SW480 (cell line): Measurements from ENCODE around the gene SHOC2.

ENCODE experiments used
- DNase-seq: peaks from one replicate; pipeline ENCODE4 v3.0.0-alpha.2; 2016; ENCODE audit warnings: low spot score

The SHOC2 gene

DNA sequence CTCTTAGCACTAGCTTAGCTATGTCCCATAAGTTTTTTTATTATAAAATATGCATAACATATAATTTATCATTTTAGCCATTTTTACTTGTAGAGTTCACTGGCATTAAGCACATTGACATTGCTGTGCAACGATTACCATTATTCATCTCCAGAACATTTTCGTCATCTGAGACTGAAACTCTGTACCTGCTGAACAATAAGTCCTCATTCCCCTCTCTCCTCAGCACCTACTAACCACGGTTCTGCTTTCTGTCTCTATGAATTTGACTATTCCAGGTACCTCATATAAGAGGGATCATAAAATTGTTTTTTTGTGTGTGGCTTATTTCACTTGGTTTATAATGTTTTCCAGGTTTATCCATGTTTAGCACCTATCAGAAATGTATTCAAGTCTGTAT, 64.1 kb downstream of the SHOC2 start:
- no peak for DNase-seq

DNA sequence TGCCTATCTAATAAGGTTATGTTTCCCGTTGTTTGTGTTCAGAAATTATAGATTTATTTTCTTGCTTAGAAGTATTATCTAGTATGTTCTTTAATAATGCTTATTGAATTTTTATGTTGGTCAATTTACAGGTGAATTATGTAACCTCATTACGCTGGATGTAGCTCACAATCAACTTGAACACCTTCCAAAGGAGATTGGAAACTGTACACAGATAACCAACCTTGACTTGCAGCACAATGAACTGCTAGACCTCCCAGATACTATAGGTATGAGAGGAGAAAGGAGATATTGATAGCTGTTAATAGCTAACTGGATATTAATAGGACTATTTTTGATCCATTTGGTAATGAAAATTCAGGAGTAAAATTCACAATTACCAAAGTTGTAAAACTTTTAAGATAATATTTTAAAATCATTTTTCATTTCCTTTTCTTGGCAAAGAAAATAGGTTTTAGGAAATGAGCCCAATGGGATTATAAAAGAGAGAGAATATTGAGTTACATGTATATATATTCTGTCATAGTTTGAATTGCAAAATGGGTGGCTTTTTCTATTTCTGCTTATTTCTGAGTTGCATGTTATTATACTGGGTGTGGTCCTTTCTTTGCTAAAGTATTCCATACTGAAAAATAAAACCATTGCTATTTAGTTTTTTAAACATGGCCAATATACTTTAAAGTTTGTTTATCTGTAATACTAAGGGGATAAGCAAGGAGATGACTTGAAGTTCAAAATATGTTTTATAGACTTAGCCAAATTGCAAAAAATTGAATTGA, 66.3 kb downstream of the SHOC2 start:
- DNase-seq = no peak

DNA sequence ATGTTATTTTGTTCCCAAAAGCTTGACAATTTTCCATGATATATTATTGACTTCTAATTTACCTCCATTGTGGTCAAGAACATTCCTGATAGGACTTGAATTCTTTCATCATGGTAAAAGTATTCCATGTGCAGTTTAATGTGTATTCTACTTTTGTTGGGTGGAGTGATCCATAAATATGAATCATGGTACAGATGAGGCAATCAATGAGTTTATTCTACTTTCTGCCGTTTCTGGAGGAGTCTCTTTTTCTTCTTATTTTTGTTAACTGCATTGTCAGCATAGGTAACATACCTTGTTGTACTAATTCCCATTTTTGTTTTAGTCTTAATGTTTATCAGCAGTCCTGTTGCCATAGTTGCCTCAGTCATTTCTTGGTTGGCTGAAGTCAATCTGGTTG, 69.6 kb downstream of the SHOC2 start:
- DNase-seq = no peak

DNA sequence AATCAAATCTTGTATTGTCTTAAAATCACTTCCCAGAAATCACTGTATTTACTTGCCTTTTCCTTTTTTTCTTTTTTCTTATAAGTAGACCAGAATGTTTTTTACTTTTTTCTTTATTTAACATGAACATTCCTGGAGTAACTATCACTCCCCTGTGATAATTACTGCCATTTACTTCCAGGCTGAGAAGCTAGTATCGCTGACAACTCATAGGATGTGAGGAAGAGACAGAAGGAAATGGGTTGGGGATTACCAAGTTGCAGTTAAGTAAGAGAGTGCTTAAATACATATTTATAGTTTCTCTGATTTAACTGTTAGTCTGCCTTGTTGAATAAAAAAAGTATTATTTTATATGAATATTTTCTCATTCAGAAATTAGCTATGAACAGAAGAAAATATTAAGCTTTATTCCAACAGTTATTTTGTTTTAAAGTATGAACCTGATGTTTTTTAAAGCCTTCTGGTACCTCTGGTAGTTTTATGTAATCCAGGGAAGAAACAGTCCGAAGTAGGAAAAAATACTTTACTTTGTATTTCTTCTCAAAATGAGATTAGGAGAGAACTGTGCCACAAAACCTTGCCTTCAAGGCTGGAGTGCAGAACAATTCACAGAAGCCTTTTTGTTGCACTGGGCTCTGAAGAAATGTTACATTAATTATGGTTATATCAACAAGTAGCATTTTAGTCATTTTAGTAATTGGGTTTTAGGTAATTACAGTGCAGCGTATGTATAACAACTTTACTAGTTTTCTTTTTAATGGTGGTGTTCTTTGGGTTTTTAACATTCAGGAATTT, 72.8 kb downstream of the SHOC2 start:
- no peak for DNase-seq

DNA sequence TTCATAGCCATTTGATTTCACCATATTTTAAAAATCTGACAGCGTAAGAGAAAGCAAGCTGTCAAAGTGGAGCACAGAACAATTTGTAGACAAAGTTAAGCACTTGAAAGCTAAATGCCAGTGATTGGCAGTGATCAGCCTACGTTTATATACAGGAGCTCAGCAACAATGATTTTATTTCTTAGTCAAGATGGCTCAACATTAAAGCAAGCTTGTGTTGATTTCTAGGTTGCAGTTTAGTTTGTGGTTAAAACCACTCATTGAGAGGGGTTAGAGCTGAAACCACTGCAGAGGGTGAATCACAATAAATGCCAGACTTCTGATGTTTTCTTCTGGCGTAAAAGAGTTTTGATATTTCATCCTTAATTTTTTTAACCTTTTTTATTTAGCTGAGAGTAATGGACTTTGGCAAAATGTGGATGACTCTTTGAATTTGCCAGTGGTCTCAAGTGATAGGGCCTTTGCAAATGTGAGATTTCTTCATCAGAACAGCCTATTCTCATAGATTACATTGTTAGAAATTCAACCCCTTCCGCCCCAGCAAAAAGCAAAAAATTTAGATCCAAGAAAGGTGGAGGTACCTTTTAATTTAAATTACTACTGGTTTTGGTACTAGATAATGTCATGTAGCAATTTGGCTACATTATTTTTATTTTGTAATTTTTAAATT, 73.8 kb downstream of the SHOC2 start:
- peak; percentile 41 for DNase-seq

DNA sequence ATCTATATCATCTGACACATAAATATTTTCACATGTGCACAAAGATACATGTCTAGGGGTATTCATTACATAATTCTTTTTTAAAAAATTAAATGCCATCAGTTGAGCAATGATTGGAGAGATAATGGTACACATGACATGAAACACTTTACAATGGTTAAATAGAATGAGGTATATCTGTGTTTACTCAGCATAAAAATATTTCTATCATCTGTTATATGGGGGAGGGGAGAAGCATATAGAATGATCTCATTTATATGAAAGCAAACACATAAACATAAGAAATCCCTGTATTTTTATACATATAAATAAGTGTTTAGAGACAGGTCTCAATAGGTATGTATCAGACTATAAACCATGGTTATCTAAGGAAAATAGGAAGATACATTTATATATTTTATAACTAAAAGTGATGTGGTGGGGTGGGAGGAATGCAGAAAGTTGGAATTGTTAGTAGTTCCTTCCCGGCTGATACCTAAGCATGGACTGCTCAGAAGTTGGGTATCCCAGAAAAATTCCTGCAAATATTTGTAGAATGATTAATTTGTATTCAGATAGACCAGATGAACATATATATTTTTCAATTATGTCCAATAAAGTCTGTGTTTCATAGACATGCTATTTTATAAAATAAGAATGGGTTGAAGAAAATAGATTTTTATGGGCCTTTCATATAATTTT, 75.1 kb downstream of the SHOC2 start:
- DNase-seq = no peak

DNA sequence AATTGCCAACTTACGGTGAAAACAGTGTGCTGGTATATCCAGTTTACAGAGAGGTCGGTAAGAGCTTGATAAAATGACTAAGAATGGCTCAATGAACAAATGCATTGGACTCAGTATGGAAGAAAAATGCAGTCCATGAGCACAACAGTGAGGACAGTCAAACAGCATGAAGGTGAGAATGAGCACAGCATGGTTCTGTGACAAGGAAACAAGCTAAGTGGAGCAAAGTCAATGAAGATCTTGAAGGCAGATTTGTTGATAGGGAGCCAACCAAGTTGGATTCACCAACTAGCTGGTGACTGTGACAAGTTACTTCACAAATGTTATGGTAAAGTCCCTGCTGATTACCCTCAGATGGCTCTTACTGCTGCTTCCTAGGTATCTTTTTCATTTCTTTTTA, 75.9 kb downstream of the SHOC2 start:
- no peak for DNase-seq

DNA sequence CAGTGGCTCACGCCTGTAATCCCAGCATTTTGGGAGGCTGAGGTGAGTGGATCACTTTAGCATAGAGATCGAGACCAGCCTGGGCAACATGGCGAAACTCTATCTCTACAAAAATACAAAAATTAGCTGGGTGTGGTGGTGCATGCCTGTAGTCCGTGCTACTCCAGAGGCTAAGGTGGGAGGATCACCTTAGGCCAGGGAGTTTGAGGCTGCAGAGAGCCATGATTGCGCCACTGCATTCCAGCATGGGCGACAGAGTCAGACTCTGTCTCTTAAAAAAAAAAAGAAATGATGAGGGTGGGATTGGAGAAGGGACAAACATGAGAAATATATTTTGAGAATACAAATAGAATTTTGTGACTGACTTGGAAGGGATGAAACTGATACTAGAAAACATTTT, 76.9 kb downstream of the SHOC2 start:
- no peak for DNase-seq

DNA sequence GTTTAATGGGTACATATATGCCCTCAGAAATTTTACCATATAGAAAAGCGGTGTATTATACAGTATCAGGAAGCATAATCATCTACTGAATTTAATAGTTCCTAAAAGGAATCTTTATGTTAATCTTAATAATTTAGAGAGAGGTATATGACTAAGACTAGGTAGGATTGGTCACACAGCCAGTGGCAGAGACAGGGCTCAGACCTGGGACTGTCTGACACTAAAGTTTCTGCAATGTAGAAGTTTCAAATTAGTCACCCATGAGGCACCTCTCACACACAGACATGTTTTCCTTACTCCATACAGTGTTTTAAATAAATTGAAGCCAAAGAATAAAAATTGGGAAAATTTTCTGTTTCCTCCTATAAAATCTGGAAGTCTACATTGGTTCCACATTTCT, 84.6 kb downstream of the SHOC2 start:
- no peak for DNase-seq

DNA sequence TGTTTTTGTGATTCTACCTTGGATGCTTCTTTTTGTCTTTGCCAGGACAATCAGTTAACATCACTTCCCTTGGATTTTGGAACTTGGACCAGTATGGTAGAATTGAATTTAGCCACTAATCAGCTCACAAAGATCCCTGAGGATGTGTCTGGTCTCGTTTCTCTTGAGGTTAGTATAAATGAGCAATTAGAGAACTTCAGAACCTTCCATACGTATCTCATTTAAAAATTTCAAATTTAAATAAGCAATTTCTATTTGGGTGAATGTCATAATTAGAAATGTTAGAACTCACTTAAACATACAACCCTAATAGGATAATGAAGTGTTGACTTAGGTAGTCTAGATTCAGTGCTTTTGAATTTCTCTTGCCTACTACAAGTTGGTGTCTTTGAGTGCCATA, 88.1 kb downstream of the SHOC2 start:
- no peak for DNase-seq

DNA sequence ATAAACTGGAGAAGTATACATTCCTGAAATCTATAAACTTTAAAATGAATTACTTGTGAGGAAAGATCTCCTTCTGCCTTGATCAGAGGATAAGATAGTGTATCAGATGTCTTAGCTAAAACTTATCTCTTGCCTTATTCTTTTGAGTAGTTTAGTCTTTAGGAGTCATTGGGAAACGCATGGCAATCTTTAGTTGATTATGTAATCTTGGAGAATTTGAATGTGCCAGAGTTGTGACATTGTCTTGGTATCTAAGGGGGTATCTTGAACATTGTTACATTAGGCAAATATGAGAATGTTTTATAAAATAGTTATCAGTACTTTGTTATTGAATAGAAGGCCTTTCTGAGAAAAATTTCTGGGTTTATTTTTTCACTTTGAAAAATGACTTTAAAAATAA, 95.8 kb downstream of the SHOC2 start:
- no peak for DNase-seq

DNA sequence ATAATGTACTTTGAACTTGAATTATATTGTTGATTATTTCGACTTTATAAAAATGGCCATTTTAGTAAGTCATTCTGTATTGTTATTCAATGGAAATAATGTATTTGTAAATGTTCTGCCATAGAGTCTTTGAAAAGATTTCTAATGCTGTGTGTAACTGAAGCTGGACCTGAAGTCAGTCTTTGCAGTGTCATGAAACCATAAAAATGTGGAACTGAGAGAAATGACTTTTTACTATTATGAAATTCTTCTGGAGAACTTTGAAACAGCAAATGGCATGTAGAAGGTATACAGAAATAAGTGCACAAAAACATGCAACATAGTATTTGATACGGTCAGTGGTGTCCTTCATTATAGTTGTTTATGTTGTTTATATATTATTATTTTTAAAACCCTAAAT, 97.7 kb downstream of the SHOC2 start:
- DNase-seq = no peak

DNA sequence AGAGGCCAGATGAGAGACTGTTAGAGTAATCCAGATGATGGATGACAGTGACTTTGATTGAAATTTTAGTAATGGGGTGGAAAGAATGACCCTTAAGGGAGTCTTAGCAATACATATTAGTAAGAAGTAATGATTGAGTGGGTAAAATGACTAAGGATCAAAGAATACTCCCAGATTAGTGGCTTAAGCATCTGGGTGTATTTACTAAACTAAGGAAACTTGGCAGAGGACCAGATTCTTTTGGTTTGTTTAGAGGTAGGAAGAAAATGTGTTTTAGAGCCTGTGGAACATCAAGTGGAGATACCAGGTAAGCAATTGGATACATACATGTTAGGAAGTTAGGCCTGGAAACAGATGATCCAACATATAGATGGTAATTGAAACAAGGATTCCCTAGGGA, 98.6 kb downstream of the SHOC2 start:
- DNase-seq = no peak

DNA sequence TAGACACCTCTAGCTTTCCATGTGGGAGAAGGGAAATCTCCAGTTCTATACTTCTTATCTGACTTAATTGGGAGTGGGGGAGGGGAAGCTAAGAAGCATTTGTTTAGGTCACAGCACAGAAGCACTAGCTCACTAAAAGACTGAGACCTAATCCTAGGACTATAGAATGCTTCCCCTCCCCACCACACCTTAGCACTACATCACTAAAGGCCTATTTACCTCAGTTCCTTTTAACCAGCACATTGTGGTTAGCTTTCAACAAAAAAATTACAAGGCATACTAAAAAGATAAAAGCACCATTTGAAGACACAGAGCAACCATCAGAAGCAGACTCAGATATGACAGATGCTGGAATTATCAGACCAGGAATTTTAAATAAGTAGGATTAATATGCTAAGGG, 103.7 kb downstream of the SHOC2 start:
- no peak for DNase-seq

DNA sequence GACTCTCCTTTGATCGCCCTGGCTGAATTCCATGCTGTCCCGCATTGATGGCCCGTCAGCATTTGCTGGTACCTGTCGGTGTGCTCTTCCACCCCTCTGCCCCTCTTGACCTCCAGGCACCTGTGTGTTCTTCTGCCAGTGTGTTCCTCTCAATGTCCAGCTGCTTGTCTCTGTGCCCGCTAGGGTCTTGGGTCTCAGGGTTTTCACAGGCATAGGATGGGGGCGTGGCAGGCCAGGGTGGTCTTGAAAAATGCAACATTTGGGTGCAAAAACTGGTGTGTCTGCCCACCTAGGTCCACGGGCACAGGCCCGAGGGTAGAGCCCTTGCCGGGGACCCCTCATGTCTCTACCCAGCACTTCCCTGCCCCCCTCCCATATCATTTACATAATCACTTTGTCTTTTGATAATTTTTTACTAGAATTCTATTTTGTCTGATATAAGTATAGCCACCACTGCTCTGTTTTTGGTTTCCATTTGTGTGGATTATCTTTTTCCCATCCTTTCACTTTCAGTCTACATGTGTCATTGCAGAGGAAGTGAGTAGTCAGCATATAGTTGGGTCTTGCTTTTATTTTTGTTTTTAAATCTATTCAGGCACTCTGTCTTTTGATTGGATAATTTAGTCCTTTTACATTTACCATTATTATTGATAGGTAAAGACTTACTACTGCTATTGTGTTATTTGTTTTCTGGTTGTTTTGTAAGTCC, 110.8 kb downstream of the SHOC2 start:
- DNase-seq = no peak

DNA sequence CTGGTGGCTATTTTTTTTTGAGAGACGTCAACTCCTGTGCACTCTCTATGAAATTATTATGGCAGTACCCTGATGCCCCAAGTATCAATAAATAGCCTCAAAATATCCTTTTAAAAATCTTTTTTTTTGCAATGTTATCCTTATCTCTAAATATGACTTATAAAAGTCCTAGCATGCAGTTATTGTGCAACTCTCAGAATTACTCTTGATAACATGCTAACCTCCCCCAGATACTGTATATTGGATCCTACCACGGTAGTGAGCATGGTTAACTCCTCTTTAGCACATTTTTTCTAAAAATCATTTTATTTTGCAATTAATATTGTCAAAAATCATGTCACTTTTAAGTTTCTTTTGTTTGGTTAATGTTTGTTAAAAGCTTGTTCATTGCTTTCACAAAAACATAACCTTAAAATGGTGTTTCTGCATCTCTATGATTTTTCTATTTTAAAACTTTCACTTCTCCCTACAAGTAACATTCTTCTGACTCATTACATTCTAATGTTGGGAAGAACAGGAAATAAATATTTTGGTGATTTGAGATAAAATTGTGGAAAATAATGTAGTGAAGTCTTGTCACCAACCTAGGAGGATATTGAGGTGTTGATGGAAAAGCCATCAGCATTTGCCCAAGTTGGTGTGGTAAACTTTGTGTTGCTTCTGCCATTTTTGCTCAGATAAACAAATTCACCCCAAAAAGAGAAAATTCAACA, 115.3 kb downstream of the SHOC2 start:
- DNase-seq = no peak

DNA sequence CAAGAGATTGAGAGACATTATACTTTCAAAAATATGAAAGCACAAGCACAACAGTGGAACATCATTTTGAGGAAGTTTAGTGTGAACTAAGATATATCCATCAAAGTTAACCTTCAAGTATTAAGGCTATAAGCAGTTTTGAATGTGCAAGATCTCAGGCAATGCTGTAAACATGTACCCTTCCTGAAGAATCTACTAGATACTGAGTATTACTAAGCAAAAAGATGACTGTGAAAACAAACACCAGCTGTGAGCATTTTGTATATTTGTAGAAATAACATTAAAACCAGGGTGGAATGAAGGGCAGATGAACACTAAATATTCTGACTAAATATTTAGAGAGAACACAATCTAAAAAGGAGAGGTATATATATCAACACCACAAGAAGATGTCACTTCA, 116.1 kb downstream of the SHOC2 start:
- DNase-seq = no peak

DNA sequence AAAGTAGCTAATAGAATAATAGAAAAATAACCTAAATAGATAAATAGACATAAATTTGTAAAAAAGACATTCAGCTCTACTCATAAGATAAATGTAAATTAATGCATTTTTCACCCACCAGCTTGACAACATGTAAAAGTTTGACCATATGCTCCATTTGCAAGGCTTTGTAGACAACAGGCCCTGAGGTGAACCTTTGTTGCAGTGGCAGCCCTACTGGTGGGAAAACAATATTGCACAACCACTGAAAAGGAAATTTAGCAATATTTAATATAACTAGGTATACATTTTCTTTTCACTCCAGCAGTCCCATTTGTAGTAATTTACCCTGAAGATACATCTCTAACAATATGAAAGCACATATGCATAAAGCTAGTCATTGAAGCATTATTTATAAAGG, 118.5 kb downstream of the SHOC2 start:
- no peak for DNase-seq

DNA sequence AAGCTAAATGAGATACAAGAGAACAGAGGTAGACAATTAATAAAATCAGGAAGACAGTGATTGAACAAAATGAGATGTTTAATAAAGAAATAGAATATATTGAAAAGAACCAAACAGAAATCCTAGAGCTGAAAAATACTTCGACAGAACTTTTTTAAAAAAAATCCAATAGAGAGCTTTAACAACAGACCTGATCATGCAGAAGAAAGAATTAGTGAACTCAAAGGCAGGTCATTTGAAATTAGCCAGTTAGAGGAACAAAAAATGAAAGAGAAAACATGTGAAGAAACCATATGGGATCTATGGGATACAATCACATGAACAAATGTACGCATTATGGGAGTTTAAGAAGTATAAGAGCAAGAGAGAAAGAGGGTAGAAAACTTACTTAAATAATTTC, 120.1 kb downstream of the SHOC2 start:
- no peak for DNase-seq

DNA sequence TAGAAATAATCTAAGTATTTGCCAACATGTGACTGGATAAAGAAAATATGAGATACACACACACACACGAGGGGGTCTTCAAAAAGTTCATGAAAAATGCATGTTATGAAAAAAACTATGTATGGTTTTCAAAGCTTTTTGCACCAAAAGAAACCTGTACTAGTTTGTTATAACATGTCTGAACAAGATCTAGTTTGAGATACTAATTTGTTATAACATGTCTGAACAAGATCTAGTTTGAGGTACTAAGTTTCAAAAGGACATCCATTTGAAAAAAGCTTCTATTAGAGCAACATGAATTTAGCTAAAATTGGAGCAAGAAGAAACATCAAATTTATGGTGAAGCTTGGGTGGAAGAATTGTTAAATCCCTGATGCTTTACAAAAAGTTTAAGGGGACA, 137.6 kb downstream of the SHOC2 start:
- DNase-seq = no peak
